Fibroblast of skin of left biceps (primary cell): Measurements from ENCODE around the gene ANKH.

Experiments used
- DNase-seq, 2 experiments: peaks; one replicate each; pipeline ENCODE4 v3.0.0-alpha.2; 2013; ENCODE audit warnings: low read depth in 2 of 2

Gene ANKH

DNA sequence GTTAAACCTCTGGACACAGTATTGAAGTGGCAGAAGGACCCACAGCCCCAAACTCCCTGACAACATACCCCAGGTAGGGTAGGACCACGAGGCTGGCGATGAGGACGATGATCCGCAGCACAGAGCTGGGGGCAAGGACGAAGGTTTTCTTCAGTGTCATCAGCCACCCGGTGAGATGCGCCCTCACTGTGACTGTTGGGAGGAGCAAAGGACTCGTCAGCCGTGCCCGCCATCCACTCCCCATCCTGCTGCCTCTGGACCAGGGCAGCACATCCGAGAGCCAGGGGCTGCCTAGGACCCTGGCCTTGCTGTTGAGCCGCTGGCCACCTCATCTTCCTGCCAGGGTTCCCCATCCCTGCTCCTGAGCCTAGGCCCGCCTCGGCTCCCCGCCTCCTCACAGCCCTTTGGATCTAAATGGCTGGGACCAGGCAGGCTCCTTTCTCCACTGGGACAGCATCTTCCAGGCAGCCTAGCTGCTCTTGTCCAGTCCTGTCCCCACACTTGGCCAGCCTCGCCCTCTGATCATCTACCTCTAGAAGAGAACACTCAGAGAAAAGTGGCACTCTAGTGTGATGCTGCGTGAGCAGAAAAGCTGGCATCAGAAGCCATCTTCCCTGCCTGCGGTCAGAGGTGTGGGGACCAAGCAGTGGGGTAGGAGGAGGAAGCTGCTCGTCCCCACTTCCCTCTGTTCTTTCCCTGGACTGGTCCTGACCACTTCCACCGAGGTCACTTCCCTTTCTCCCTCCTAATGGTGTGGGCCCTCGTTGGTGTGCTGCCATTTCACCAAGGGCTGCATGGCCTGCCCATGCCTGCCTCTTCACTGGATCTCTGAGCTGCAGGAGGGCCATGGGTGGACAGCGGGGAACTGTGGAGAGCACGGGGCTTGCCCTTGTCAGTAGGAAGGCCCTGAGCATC, 157.8 kb downstream of the ANKH start:
- DNase-seq, result no peak

DNA sequence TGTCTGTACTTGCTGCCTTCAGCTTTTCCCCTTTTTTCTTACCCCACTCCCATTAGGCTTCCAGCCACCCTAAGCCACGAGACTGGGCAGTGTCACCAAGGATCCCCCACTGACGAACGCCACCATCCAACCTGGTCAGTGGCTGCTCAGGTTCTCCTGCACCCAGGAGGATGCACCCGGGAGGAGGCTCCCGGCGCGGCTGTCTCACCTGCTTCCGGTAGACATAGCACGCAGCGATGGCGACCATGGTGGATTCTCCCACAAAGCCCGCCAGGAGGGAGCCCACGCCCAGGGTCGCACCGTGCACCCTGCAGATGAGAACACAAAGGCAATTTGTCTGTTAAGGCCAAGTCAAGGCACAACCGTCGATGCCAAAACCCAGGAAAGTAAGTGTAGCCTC, 158.9 kb downstream of the ANKH start:
- DNase-seq, result no peak

DNA sequence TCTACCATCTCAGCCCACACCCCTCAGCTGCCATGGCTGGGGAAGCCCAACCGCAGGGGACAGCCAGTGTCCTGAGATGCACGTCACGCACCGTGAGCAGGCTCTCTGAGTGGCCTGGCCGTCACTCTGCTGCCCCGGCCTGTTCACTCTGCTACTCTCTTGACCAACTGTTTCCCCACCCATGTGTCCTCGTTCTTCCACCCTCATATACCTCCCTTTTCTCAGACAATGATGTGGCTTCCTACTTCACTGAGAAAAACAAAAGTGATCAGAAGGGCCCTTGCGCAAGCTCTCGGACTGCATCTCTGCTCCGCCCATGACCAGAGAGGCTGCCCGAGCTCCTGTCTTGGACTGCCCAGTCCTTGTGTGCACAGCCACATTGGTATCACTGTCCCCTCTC, 159.4 kb downstream of the ANKH start:
- DNase-seq, result no peak

- no peak for DNase-seq
Measured at GRCh38 chr5:14710313-14710994, 161.1 kb downstream of the ANKH start.

DNA sequence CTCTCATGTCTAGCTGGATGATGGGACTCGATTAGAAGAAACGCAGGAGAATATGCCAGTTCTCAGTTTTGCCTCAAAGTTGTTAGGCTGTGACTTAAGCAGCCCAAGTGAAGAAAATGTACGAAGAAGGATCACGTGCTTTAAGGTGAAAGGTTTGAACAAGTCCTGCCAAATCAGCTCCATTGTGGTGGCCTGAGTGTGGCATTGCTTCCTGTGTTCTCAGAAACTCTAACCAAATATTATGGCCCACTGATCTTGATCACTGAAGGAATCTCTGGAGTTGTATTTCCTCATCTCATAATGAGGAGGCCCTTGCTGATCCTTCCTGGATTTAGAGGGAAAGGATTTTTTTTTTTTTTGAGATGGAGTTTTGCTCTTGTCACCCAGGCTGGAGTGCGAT, 163.0 kb downstream of the ANKH start:
- DNase-seq, result no peak

DNA sequence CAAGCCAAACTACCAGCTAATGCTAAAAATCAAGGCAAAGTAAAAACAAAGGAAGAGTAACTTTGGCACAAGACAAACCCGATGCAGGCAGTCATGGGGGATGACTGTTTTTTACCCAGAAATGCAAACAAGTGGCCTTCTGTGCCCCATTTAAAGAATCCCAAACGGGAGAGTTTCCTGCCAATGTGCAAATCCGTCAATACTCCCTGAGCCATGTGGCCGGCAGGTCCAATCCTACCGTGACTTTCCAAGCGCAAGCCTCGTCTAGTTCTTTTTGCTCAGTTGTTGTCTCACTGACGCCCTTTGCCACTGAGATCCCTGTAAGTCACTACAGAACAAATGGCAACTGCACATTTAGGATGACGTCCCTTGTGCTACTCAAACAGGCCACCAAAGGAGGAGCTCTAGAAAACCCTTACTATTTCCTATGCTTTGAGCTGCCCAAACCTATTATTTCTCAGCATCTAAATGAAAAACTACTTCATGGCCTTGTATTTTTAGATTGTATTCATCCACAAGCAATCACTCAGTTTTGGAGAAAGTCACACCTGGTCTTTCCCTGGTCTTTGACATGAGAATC, 163.7 kb downstream of the ANKH start:
- DNase-seq, result no peak

DNA sequence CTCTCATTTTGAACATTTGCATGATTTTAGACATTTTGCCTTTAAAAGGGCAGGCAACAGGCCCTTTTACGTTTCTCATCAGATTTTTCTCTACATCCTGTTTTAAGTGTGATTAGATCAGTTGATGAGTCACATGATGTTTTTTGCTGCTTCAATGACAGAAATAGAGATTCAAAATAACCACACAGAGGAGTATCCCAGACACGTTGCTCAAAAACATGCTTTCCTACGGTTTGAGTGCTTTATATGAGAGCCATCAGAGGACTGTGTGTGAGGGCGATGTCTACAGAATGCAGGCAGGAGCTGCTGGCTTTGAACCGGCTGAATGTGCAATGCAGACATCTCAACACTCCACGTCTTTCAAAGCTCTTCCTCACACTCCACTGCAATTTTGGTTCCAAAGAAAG, 165.0 kb downstream of the ANKH start:
- DNase-seq, result peak in 1 of 2 experiments; percentile 21

- DNase-seq, result no peak
Measured at GRCh38 chr5:14705556-14705955, 166.0 kb downstream of the ANKH start.

DNA sequence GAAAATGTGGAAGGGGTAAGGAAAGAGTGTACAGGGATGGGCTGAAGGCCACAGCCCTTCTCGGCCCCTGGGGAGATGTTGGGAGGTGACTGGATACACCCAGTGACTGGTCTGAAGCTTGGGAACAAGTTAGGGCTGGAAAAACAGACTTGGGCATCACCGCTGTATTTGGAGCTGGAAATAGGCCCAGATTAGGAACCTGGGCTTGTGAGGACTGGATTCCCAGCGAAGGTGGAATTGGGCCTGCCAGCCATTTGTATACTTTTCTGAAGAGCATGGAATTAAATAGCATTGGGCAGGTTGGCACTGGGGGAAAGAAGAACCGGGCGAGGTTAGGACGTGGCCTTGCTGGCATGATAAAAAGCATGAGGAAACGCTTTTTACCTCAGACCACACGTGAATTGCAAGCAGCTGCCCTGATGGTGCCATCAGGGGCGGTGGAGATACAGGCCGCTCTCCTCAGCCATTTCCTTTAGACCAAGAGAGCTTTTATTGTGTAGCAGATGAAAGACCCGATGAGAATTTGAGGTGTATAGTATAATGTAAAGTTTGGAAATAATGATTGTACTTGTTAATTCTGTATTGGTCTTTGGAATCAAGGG, 169.2 kb downstream of the ANKH start:
- DNase-seq, result no peak

DNA sequence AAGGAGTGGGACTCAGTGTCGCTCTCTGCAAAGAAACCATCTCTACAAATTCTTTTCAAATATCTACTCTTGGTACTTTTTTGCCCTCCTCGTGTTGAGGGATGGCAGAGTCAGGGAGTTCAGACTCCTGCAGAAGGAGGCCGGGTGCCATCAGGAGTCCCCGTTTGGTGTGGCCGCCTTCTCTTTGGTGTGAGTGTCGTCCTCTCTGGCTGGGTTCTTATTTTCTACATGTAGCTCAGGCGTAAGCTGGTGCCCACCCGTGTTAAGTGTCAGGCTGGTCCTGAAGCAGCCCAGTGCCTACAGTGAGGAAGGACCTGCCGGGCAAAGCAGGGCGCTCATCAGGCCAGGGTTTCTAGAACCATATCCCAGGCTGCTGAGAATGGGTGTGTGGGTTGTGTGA, 170.0 kb downstream of the ANKH start:
- no peak for DNase-seq

DNA sequence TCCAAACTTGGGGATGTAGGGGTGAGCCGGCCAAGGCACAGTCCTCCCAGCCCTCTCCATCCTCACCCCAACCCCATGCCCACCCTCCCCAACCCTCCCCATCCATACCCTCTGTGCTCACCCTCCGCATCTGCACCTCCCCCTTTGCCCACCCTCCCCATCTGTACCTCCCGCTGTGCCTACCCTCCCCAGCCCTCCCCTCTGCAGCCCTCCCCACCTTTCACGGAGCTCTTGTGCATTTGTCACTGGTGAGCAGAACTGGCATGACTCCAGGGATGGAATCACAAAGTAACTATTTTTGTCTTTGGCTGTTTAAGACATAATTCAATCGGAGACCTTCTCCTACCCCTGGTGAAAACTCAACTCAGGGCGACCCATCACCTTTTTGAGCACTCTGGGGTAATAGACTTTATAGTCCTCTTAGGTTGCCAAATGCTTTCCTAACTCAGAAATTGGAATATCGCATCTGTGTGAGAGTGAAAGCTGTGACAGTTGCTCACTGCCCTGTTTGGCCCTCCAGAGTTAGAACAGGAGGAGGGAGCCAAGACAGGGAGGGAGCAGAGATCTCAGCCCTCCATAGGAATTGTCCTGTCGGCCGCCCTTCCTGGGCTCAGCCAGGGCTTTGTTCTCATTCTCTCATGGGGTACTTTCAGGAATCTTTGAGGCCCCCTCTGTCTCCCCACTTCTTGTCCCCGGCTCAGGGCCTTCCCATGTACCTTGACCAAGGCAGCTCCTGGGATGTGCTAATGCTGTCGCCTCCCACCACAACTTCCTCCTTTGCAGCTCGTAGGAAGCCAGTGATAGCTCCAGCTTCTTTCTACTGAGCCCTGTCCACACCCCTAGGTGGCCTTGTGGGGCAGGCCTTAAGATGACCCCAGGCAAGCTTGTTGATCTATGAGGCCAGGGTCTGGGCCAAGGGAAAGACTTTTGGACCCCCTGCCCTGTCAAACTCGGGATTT, 170.8 kb downstream of the ANKH start:
- DNase-seq, result no peak

- DNase-seq, result no peak
Measured at GRCh38 chr5:14699807-14700400, 171.7 kb downstream of the ANKH start.

DNA sequence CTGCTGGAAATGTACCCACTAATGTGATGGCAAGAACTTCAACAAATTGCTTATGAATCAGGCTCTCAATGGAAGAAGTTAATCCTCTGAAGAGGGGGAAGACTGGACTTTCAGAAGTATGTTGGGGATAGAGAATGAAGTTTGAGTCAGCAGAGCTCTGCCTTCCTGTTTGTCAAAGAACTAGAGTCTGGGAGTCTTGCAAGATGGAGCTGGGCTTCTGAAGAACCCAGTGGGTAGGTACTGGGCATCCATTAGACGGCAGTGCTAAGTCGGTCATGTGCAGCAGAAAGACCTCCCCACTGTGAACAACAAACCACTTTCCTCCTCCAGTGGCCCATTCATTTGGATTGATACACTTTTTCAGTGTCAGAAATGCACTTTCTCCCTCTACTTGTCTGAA, 172.4 kb downstream of the ANKH start:
- no peak for DNase-seq

DNA sequence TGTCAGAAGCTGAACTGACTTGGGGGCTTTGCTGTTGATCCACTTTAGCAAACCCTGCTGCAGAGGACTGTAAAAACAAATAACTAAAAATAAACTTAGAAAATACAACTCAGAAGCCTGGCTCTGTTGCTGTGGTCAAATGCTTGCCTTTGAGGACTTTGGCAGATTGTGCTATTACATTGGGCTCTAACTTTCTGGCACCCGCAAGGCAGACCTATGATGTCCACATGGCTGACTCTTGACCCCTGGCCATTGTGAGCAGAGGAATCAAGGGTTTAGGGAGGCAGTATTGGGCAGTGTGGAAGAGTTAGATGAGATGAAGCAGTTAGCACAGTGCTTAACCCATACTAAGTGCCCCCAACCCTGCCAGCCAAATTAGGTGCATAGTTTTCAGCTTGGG, 173.1 kb downstream of the ANKH start:
- no peak for DNase-seq

DNA sequence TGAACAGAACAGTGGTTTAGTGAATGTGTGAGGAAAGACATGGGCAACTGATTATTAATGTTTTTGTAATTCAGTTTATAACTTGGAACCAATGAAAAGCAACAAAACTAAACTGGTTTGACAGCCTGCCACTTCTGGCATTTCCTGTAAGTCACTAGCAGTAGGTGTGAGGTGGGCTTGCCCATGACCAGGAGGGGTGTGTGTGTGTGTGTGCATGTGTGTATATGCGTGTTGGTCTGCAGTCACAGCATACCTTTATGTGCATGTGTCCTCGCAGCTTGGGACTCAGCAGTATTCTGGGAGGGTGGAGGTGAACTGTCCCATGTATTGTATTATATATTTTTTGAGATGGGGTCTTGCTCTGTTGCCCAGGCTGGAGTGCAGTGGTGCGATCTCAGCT, 174.7 kb downstream of the ANKH start:
- no peak for DNase-seq

DNA sequence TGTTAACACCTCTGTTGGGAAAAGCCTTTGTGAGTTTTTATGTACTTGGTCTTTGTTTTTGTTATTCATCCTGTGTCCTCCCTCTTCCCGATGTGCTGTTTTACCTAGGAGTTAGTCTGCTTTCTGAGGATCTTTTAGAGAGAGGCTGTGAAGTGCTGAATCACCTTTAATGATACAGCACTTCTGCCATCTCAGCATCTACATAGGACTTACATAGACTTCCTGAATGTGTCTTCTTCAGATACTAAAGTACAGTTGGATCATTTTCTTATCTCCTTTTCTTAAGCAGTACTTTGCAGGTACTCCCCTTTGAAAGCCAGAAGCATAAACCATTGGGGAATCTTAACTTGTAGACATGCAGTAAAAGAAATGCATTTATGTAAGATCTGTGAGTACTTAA, 175.5 kb downstream of the ANKH start:
- DNase-seq, result no peak

DNA sequence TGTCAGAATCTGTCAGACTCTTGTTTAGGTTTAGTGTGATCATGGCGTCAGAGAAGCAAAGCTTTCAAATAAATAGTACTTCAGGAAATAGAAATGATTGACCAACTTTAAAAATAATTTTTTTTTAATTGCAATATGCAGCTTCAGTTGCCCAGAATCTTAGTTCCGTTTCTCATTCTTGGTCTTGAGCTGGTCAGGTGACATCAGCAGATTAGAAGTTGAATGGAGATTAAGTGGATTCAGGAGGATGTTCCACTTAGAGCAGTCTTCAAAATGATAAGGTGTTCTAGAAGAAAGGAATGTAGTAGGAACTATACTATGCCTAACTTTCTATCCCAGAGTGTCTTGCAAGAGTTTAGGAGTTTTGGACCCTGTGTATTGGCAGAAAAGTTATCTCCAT, 176.4 kb downstream of the ANKH start:
- DNase-seq, result no peak

GRCh38 chr5:14693070-14693469, 178.5 kb downstream of the ANKH start:
- DNase-seq, result no peak

GRCh38 chr5:14687023-14687665, 184.4 kb downstream of the ANKH start:
- no peak for DNase-seq

- no peak for DNase-seq
Measured at GRCh38 chr5:14686517-14686916, 185.1 kb downstream of the ANKH start.
